GM12891 (cell line): Measurements from ENCODE around the gene PRSS22.

Experiments used
- POLR2A ChIP-seq: IDR thresholded peaks from 2 replicates; pipeline ENCODE4 v1.6.1; 2011; ENCODE audit warnings: low read depth, low read length, control low read depth
- POLR2AphosphoS5 ChIP-seq: IDR thresholded peaks from 2 replicates; pipeline ENCODE4 v1.6.1; 2011; ENCODE audit warnings: low read depth, low read length, control low read depth
- TAF1 ChIP-seq: IDR thresholded peaks from 2 replicates; pipeline ENCODE4 v1.6.1; 2011; ENCODE audit warnings: low read depth, low read length, control low read depth

DNA sequence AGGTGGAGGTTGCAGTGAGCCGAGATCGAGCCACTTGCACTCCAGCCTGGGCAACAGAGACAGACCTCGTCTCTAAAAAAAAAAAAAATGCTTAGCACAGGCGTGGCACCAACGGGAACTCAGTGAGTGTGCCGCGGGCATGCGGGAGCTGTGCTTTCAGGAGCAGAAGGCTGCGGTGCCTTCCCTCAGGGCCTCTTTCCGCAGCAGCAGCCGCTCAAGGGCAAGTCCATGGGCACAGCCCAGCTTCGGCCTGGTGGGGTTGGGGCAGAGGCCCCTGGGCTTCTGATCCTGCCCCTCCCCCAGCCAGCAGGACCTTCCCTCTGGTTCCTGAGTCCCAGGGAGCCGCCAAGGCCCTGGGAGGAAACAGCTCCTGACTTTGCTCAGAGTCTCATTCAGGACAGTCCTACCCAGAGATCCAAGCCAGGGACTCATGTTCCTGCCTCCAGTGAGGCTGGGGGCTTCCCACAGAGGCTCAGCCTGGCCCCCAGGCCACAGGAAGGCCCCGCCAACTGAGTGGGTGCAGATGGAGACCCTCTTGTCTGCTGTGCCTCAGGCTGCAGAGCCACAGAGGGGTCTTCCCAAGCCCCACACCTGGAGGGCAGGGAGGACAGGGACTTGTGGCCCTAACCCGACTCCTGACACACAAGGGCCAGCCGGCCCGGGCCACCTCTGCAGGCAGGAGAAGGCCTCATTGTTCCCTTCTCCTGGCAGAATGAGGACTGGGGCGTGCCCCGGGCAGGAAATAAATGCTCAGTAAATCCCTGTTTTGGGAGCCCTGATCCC, 31.2 kb downstream of the PRSS22 start:
- no peak for TF ChIP-seq POLR2A
- TF ChIP-seq TAF1, result no peak
- TF ChIP-seq POLR2AphosphoS5, result no peak
